Prostate gland (tissue), 2 donors: Measurements from ENCODE around the gene SCMH1. TPM values are rescaled to one million over a fixed set of nuclear protein-coding genes. Genes with fewer than 3 reads are reported as not detected.
"Not testable (repeated sequence)": the region's sequence is repeated elsewhere in the genome, so short reads cannot be mapped to it uniquely, and the experiment has no call there.

Experiments used
- DNase-seq: peaks from one replicate; pipeline ENCODE4 v3.0.0-alpha.2; 2019; ENCODE audit warnings: low spot score
- H3K27ac ChIP-seq, 2 donors: fragments of 200-600 bp; sonication (generic); 2 replicates each; pipeline ENCODE4 v1.5.1; 2017 to 2019
- H3K27me3 ChIP-seq: fragments of 200-600 bp; sonication (generic); replicated peaks from 2 replicates; pipeline ENCODE4 v1.5.1; 2019; ENCODE audit not compliant: insufficient read depth
- H3K36me3 ChIP-seq, 2 donors: fragments of 200-600 bp; sonication (generic); 1 replicate in 1 of 2; 2 replicates in 1 of 2; pipeline versions ENCODE4 v1.5.1 to v1.8.1; 2017 to 2019
- H3K4me1 ChIP-seq: fragments of 200-600 bp; sonication (generic); replicated peaks from 2 replicates; pipeline ENCODE4 v1.5.1; 2019
- H3K4me3 ChIP-seq, 2 donors: fragments of 200-600 bp; sonication (generic); 2 replicates each; pipeline ENCODE4 v1.5.1; 2017 to 2019
- H3K9me3 ChIP-seq: fragments of 200-600 bp; sonication (generic); 2 replicates; pipeline ENCODE4 v1.5.1; 2017
- POLR2A ChIP-seq: fragments of 450-650 bp; IDR thresholded peaks from one replicate; pipeline ENCODE4 v1.6.1; 2016; ENCODE audit warnings: antibody characterized with exemption, mild to moderate bottlenecking
- POLR2AphosphoS5 ChIP-seq: sonication (generic); formaldehyde crosslinking; IDR thresholded peaks from one replicate; pipeline ENCODE4 v1.6.1; 2017; ENCODE audit warnings: antibody characterized with exemption
- WGBS: methylation state at CpG from one replicate; pipeline ENCODE4 v1.1.5; 2018; 5-methylcytosine and 5-hydroxymethylcytosine counted together
- intact Hi-C: fragments of 100-400 bp; cut with DNase I; formaldehyde crosslinking; loops from one replicate; pipeline ENCODE4 v1.14.2; 2022
- total RNA-seq, 2 donors: library from RNA; depleted of rRNA; stranded (reverse); fragments of >200 nt; gene quantifications; one replicate each; pipeline ENCODE4 v1.1.0, GENCODE V29; 2016
- TF ChIP-seq, protein P1 (sequence below), 4 experiments: fragments of 200-600 bp in 2 of 4; fragments of 450-650 bp in 2 of 4; sonication (generic) in 2 of 4; IDR thresholded peaks; 1 replicate in 3 of 4; 2 replicates in 1 of 4; pipeline ENCODE4 v1.5.1; 2016 to 2019; ENCODE audit warnings: antibody characterized with exemption in 4 of 4, mild to moderate bottlenecking in 2 of 4, moderate library complexity in 2 of 4

SCMH1 gene
- total RNA-seq, 2 donors from 2014 or later: 49.0 to 62.7 TPM

DNA sequence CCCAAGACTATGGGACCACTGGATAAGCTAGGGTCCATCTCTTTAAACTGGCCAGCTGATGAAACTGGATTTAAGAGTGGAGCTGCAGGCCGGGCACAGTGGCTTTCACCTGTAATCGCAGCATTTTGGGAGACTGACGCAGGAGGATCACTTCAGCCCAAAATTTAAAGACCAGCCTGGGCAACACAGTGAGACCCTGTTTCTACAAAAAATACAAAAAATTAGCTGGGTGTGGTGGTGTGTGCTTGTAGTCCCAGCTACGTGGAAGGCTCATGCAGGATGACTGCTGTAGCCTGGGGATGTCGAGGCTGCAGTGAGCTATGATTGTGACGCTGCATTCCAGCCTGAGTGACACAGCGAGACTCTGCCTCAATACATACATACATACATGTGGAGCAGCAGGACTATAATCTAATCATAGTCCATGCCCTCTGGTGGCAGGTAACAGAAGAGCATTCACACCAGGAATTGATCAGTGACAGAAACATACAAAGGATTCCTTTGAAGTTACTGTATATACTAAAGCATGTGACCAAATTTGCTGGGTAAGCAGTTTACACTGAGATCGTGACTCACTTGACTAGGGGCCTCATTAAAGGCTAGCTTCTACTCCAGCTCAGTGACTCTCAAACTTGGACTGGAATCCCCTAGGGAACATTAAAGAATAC, 119.1 kb downstream of the SCMH1 start:
- TF ChIP-seq, protein P1, sequence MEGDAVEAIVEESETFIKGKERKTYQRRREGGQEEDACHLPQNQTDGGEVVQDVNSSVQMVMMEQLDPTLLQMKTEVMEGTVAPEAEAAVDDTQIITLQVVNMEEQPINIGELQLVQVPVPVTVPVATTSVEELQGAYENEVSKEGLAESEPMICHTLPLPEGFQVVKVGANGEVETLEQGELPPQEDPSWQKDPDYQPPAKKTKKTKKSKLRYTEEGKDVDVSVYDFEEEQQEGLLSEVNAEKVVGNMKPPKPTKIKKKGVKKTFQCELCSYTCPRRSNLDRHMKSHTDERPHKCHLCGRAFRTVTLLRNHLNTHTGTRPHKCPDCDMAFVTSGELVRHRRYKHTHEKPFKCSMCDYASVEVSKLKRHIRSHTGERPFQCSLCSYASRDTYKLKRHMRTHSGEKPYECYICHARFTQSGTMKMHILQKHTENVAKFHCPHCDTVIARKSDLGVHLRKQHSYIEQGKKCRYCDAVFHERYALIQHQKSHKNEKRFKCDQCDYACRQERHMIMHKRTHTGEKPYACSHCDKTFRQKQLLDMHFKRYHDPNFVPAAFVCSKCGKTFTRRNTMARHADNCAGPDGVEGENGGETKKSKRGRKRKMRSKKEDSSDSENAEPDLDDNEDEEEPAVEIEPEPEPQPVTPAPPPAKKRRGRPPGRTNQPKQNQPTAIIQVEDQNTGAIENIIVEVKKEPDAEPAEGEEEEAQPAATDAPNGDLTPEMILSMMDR (IDR thresholded peaks at IDR 0.05): peak in 3 of 4 experiments; percentile 30 to 55 (median 43)
- no peak for TF ChIP-seq POLR2AphosphoS5
- Histone ChIP-seq H3K36me3 (no peaks in the 10 kb centered on the region), H3K27me3 (no peaks in the 10 kb centered on the region), H3K27ac (no peak overlapping the region), H3K9me3 (no peaks in the 10 kb centered on the region), H3K4me1 (no peaks in the 10 kb centered on the region), H3K4me3 (no peak overlapping the region)
- peak; percentile 21 for DNase-seq
- intact Hi-C loops: no loop called here
- WGBS: 82% methylated on average over 8 of the region's 8 CpGs

DNA sequence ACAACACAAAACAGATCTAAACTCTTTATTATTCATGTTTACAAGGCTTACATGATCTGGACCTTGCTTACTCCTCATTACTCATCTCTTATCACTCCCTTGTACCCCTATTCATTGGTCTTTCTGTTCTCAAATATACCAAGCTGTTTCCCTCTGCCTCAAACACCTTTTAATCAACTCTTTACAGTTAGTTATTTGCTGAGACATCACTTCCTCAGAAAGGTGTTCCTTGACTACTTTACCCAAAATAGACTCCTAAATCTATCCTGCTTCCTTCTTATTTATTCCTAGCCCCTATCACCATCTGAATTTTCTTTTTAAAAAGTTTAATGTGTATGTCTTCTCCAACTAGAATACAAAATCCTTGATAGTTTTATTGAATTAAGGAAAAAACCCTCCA, 120.0 kb downstream of the SCMH1 start:
- no peaks in the 10 kb centered on the region for H3K9me3 ChIP-seq
- no peak for TF ChIP-seq POLR2AphosphoS5
- TF ChIP-seq, protein P1 (IDR thresholded peaks at IDR 0.05): no peak
- no peak for TF ChIP-seq POLR2A
- intact Hi-C loops: no loop called here

DNA sequence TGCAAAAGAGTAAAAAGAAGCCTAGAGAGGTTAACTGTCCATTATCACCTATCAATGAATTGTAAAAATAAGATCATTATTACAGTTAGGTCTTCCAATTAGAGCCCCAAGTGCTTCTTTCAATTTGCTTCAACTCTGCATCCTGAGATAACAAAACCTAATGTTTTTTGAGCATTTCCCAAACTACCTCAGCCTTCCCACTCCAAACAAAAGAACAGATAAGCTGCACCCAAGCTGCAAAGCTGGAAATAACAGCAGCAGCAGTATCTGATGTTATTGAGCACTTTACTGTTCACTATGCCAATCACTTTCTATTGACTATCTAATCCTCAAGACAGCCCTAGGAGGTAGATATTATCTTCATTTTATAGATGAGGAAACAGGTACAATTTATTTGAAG, 123.5 kb downstream of the SCMH1 start:
- Histone ChIP-seq H3K4me3 (no peak overlapping the region), H3K27ac (no peak overlapping the region), H3K9me3 (no peaks in the 10 kb centered on the region), H3K36me3 (no peaks in the 10 kb centered on the region), H3K4me1 (no peaks in the 10 kb centered on the region), H3K27me3 (no peaks in the 10 kb centered on the region)
- TF ChIP-seq POLR2AphosphoS5: no peak
- TF ChIP-seq, protein P1 (IDR thresholded peaks at IDR 0.05): no peak
- no peak for TF ChIP-seq POLR2A
- no peak for DNase-seq
- intact Hi-C loops: loop anchor here (10.0 kb wide), 1 partner anchor 94 kb away; the partner anchor contains the start of gene SLFNL1

More for the DNA sequence above, 120.0 kb downstream of the SCMH1 start:
- Histone ChIP-seq H3K27me3 (no peaks in the 10 kb centered on the region), H3K4me1 (no peaks in the 10 kb centered on the region), H3K27ac (no peak overlapping the region), H3K4me3 (no peak overlapping the region), H3K36me3 (no peaks in the 10 kb centered on the region)
- DNase-seq: no peak

DNA sequence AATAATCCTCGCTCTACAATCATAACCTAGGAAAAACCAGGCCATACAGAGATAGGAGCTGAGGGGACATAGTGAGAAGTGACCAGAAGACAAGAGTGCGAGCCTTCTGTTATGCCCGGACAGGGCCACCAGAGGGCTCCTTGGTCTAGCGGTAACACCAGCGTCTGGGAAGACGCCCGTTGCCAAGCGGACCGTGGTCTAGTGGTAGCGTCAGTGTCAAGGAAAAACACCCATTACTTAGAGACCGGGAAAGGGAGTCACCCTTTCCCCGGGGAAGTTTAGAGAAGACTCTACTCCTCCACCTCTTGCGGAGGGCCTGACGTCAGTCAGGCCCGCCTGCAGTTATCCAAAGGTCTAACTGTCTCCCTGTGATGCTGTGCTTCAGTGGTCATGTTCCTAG, 124.9 kb downstream of the SCMH1 start:
- not testable (repeated sequence) for H3K4me3 ChIP-seq, H3K36me3 ChIP-seq, H3K27me3 ChIP-seq, DNase-seq, H3K4me1 ChIP-seq, H3K27ac ChIP-seq, H3K9me3 ChIP-seq
- WGBS: 82% methylated on average over 6 of the region's 15 CpGs
- intact Hi-C loops: loop anchor here (10.0 kb wide), 1 partner anchor 92 kb away; the partner anchor contains the start of gene SLFNL1

DNA sequence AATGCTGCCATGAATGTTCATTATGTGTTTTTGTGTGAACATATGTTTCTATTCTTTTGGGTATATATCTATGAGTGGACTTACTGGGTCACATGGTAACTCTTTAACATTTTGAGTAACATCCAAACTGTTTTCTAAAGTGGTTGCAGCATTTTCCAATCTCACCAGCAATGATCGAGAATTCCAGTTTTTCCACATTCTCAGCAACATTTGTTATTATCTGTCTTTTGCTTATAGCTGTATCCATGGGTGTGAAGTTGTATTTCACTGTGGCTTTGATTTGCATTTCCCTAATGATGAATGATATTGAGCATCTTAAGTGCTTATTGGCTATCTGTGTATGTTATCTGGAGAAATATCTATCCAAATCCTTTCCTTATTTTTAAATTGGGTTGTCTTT, 131.4 kb downstream of the SCMH1 start:
- Histone ChIP-seq H3K4me1 (peaks cover 6% of the 10 kb centered on the region), H3K27me3 (no peaks in the 10 kb centered on the region), H3K9me3 (no peaks in the 10 kb centered on the region), H3K4me3 (no peak overlapping the region), H3K27ac (no peak overlapping the region), H3K36me3 (no peaks in the 10 kb centered on the region)
- no peak for DNase-seq
- intact Hi-C loops: loop anchor here (10.0 kb wide), 1 partner anchor 86 kb away; the partner anchor contains the start of gene SLFNL1
- TF ChIP-seq POLR2A (no peak), POLR2AphosphoS5 (no peak)
- TF ChIP-seq, protein P1 (IDR thresholded peaks at IDR 0.05): no peak
- WGBS: 64% methylated on average over 1 of the region's 1 CpG
